GM12891 (cell line): ENCODE results near the gene SLC18A3.

Experiments
- DNase-seq: peaks from one replicate; pipeline ENCODE4 v3.0.0; 2011; ENCODE audit warnings: low spot score; ENCODE audit not compliant: insufficient read length
- FAIRE-seq: peaks from 2 replicates; lab custom pipeline; 2011; peaks lifted over from hg19 to GRCh38; lab: Jason Lieb, UNC
- PAX5 ChIP-seq: IDR thresholded peaks from 2 replicates; pipeline ENCODE4 v1.6.1; 2011; ENCODE audit warnings: low read length, moderate library complexity, mild to moderate bottlenecking; ENCODE audit not compliant: insufficient read depth, severe bottlenecking
- POLR2A ChIP-seq: IDR thresholded peaks from 2 replicates; pipeline ENCODE4 v1.6.1; 2011; ENCODE audit warnings: low read depth, low read length, control low read depth
- POLR2AphosphoS5 ChIP-seq: IDR thresholded peaks from 2 replicates; pipeline ENCODE4 v1.6.1; 2011; ENCODE audit warnings: low read depth, low read length, control low read depth
- POU2F2 ChIP-seq: IDR thresholded peaks from 2 replicates; pipeline ENCODE4 v1.6.1; 2011; ENCODE audit warnings: low read depth, mild to moderate bottlenecking, control low read depth, low read length, moderate library complexity
- SPI1 ChIP-seq: IDR thresholded peaks from 2 replicates; pipeline ENCODE4 v1.6.1; 2011; ENCODE audit warnings: low read depth, low read length, control low read depth
- TAF1 ChIP-seq: IDR thresholded peaks from 2 replicates; pipeline ENCODE4 v1.6.1; 2011; ENCODE audit warnings: low read depth, low read length, control low read depth

The SLC18A3 gene

GRCh38 chr10:49610458-49611165 lies 502 bp downstream of the SLC18A3 start:
- TF ChIP-seq SPI1 (no peak), TAF1 (no peak), POLR2A (no peak), PAX5 (no peak), POLR2AphosphoS5 (no peak), POU2F2 (no peak)
- no peak for DNase-seq
- no peak for FAIRE-seq

DNA sequence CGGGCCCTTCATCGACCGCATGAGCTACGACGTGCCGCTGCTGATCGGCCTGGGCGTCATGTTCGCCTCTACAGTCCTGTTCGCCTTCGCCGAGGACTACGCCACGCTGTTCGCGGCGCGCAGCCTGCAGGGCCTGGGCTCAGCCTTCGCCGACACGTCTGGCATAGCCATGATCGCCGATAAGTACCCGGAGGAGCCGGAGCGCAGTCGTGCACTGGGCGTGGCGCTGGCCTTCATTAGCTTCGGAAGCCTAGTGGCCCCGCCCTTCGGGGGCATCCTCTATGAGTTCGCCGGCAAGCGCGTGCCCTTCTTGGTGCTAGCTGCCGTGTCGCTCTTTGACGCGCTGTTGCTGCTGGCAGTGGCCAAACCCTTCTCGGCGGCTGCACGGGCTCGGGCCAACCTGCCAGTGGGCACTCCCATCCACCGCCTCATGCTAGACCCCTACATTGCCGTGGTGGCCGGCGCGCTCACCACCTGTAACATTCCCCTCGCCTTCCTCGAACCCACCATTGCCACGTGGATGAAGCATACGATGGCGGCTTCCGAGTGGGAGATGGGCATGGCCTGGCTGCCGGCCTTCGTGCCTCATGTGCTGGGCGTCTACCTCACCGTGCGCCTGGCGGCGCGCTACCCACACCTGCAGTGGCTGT lies 1.2 kb downstream of the SLC18A3 start:
- FAIRE-seq (no peak), DNase-seq (no peak)
- no peak for TF ChIP-seq POLR2A
- TF ChIP-seq POLR2AphosphoS5: no peak
- no peak for TF ChIP-seq SPI1
- TF ChIP-seq TAF1: no peak
- TF ChIP-seq POU2F2: no peak
- TF ChIP-seq PAX5: no peak

- no peak for DNase-seq
- TF ChIP-seq TAF1: no peak
- TF ChIP-seq PAX5: no peak
- no peak for TF ChIP-seq POU2F2
- TF ChIP-seq SPI1: no peak
- TF ChIP-seq POLR2A: no peak
- TF ChIP-seq POLR2AphosphoS5: no peak
- FAIRE-seq: no peak
Observed at GRCh38 chr10:49611816-49612512, 1.9 kb downstream of the SLC18A3 start.

DNA sequence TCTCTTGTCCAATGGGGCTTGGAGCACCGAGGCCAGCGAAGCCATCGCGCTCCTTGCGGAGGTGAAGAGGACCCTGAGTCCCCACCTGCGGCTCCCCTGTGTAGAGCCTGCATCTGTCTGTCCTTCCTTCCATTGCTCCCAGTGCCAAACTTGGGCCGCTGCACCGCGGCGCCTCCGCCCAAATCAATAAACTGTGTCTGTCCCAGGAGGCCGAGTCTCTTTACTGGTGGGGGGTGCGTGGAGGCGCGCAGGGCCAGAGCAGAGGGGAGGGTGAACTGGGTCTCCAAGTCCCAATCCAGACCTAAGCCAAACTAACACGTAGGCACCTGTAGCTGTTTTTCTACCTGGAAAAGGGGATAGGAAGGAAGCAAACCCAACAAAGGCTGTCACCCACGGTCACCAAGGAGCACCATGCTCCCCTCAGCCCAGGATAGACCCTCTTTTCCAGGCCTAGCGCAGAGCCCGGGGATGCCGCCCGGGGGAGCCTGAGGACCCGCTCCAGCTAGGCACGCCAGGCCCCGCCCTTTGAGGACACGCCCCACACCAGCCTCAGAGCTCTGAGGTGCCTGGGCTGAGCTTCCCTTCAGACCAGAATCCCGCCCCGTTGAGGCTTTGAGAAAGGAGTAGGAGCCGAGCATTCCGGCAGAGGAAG lies 2.5 kb downstream of the SLC18A3 start:
- TF ChIP-seq PAX5: no peak
- no peak for TF ChIP-seq POU2F2
- TF ChIP-seq TAF1: no peak
- TF ChIP-seq POLR2A: no peak
- no peak for TF ChIP-seq POLR2AphosphoS5
- TF ChIP-seq SPI1: no peak
- no peak for DNase-seq
- no peak for FAIRE-seq

DNA sequence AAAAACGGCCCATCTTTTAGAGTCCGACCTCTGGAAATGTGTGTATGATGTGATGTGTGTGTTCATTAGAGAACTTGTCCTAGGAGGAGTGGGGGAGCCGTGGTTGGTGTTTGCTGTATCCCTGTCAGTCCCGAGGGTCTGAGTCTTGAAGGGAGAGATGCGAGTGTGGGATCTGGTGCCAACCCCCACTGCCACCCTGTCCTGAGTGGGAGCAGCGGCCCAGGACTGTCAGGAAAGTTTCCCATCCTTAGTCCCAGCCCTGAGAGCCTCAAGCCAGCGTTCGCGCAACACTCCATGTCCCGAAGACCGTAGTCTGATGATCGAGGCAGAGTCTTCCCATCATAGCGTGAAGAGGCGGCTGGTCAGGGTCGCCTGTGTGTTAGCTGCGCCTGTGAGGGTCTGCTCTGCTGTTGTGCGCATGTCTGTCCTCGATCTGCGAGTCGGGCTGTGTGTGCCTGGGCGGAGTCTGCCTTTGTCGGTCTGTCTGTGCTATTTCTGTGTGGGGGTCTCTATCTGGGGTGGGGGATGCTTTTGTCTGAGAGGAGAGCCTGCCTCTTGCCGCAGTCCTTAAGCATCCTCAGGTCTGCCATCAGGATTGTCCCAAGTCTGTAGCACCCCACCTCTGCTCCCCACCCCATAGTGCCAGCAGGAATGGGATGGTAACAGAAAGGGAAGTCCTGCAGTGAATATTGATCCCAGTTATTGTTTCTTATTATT lies 3.2 kb downstream of the SLC18A3 start:
- no peak for FAIRE-seq
- TF ChIP-seq POLR2A (no peak), SPI1 (no peak), PAX5 (no peak), TAF1 (no peak), POU2F2 (no peak), POLR2AphosphoS5 (no peak)
- no peak for DNase-seq

DNA sequence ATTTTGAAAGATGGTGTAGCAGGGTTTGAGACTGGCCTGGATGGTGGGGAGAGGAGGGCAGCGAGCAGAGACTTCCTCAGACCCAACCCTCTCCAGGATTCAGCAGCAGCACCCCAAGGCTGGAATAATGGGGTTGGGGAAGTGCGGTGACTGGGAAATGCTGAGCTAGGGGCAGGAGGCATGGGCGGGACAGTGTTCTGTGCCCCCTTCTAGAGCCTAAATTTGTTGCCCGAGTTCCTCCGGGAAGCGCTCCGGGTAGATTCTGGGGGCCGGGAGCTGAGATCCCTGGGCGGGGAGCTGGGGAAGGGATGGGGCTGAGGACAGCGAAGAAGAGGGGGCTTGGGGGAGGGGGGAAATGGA lies 3.8 kb downstream of the SLC18A3 start, which contains the start of gene CHAT:
TSS of gene CHAT (plus strand) at position 156 of the 360 bp plus-strand sequence. CDS start at position 309, 153 bp downstream.
- no peak for FAIRE-seq
- TF ChIP-seq SPI1 (no peak), TAF1 (no peak), POU2F2 (no peak), POLR2AphosphoS5 (no peak)
- DNase-seq: no peak

GRCh38 chr10:49614242-49615198 lies 4.4 kb downstream of the SLC18A3 start:
- no peak for TF ChIP-seq POU2F2
- TF ChIP-seq POLR2A: no peak
- TF ChIP-seq POLR2AphosphoS5: no peak
- no peak for TF ChIP-seq TAF1
- TF ChIP-seq PAX5: no peak
- no peak for TF ChIP-seq SPI1
- DNase-seq: no peak
- FAIRE-seq: no peak

- DNase-seq (no peak), FAIRE-seq (no peak)
- TF ChIP-seq POLR2AphosphoS5 (no peak), PAX5 (no peak), POLR2A (no peak), POU2F2 (no peak), TAF1 (no peak)
Observed at GRCh38 chr10:49615213-49615612, 5.1 kb downstream of the SLC18A3 start.
